ENCODE results near the gene ABCA13.

Gene ABCA13

DNA sequence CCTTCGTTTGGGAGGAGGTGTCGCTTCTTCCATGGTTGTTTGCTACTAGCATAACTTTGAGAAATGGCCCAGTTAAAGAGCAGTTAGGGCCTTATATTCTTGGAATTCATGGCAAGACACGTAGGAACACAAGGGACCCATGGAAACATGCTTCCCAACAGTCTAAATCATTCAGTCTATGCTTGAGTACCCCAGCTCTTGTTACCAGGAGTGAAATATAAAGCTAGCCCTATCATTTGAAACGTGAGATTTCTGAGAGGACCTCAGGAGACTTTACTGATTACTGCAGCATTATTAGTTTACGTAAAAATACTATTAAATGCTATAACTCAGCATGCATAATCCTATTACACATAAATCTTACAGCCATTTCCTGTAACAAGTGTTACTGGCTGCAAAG, 424.5 kb downstream of the ABCA13 start:
- TF ChIP-seq, protein P1, sequence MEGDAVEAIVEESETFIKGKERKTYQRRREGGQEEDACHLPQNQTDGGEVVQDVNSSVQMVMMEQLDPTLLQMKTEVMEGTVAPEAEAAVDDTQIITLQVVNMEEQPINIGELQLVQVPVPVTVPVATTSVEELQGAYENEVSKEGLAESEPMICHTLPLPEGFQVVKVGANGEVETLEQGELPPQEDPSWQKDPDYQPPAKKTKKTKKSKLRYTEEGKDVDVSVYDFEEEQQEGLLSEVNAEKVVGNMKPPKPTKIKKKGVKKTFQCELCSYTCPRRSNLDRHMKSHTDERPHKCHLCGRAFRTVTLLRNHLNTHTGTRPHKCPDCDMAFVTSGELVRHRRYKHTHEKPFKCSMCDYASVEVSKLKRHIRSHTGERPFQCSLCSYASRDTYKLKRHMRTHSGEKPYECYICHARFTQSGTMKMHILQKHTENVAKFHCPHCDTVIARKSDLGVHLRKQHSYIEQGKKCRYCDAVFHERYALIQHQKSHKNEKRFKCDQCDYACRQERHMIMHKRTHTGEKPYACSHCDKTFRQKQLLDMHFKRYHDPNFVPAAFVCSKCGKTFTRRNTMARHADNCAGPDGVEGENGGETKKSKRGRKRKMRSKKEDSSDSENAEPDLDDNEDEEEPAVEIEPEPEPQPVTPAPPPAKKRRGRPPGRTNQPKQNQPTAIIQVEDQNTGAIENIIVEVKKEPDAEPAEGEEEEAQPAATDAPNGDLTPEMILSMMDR (IDR thresholded peaks at IDR 0.05; ENCODE audit: extremely low read depth, insufficient read depth, missing control alignments) = no peak
- no peak for DNase-seq (ENCODE audit: low spot score)
- in situ Hi-C loops (cut with MboI; ENCODE audit: low pct_unique_long_range_greater_than_20kb, low sequenced_read_pairs, unreplicated experiment) = no loop called here

DNA sequence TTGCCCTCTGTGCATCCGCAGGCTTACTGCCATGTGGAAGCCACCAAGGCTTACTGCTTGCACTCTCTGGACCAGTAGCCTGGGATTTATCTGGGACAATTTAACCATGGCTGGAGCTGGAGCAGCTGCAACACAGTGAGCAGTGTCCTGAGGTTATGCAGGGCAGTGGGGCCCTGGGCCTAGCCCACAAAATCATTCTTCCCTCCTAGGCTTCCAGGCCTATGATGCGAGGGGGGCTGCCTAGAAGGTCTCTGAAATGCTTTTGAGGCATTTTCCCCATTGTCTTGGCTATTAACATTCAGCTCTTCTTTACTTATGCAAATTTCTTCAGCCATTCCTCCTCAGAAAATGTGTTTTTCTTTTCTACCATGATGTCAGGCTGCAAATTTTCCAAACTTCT, 439.4 kb downstream of the ABCA13 start:
- in situ Hi-C loops (cut with MboI; ENCODE audit: low pct_unique_long_range_greater_than_20kb, low sequenced_read_pairs, unreplicated experiment) = no loop called here
- DNase-seq (ENCODE audit: low spot score) = no peak
- TF ChIP-seq, protein P1 (IDR thresholded peaks at IDR 0.05; ENCODE audit: extremely low read depth, insufficient read depth, missing control alignments) = no peak

DNA sequence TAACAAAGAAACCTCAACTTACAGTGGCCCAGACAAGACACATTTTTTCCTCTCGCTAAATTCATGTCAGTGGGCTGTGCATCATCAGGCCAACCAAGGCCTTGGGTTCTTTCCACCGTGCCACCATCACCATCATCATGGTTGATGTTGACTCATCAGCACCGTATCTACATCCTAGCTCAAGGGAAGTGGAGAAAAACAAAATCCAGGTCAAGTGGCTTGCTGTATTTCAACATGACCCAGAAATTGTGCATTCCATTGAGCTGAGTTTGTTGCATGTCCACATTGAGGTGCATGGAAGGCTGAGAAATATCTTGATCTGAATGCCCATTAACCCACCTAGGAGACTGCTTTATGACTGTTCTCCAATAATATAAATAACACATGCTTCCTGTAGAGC, 440.7 kb downstream of the ABCA13 start:
- TF ChIP-seq, protein P1 (IDR thresholded peaks at IDR 0.05; ENCODE audit: extremely low read depth, insufficient read depth, missing control alignments) = no peak
- no peak for DNase-seq (ENCODE audit: low spot score)
- in situ Hi-C loops (cut with MboI; ENCODE audit: low pct_unique_long_range_greater_than_20kb, low sequenced_read_pairs, unreplicated experiment) = no loop called here

DNA sequence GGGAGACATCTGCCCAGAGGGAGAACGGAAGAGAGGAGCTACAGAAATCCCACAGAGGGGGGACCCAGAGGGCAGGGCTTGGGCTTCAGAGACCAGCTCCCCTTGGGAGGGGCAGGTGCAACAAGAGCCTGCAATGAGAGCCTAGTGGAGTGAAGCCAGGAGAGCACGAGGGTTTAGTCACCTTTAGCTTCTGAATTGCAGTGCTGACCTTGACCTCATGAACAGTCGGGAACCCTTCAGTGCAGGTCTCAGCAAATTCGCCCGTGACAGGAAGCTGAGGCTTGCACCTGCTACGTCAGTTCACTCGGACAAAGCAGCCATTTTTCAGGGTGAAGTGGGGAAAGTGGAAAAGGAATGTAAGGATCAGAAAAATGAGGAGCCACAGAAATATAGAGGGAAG, 446.2 kb downstream of the ABCA13 start:
- in situ Hi-C loops (cut with MboI; ENCODE audit: low pct_unique_long_range_greater_than_20kb, low sequenced_read_pairs, unreplicated experiment) = no loop called here
- TF ChIP-seq, protein P1 (IDR thresholded peaks at IDR 0.05; ENCODE audit: extremely low read depth, insufficient read depth, missing control alignments) = no peak

DNA sequence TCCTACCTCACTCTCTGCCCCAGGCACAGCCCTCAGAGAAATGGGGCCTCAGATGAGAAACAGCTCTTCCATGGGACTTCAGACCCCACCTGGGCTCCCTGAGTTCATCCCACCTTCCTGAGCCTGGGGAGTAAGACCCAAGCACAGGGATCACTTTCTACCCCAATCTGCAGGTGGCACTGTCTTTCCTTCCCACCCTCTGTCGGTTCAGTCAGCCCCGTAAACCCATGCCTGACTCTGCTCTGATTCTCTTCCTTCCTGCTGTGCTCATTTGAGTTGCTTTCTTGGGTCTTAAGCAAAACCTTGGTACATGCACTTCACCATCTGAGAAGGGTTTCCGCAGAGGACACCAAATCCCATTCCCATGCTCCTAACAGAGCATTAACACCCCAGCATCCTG, 446.7 kb downstream of the ABCA13 start:
- no peak for DNase-seq (ENCODE audit: low spot score)
- in situ Hi-C loops (cut with MboI; ENCODE audit: low pct_unique_long_range_greater_than_20kb, low sequenced_read_pairs, unreplicated experiment) = no loop called here
- TF ChIP-seq, protein P1 (IDR thresholded peaks at IDR 0.05; ENCODE audit: extremely low read depth, insufficient read depth, missing control alignments) = no peak

More for the DNA sequence above, 446.2 kb downstream of the ABCA13 start:
- DNase-seq (ENCODE audit: low spot score) = no peak

DNA sequence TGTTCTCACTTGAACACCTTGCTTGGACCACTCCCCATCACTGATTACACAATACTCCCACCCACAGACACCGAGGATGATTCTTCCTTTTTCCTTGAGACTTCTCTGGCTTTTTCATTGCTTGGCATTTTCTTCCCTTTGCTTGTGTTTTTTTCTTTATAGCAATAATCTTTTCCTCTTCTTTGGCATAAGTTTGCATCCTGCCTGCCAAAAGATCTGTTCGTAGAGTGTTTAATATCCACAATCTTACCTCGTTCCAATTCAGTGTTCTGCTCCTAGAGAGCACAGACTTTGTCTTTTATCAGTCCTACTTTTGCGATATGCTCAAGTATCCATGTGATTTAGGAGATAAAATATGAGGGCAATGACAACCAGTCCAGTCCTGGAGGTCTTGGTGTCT, 449.8 kb downstream of the ABCA13 start:
- in situ Hi-C loops (cut with MboI; ENCODE audit: low pct_unique_long_range_greater_than_20kb, low sequenced_read_pairs, unreplicated experiment) = no loop called here
- no peak for DNase-seq (ENCODE audit: low spot score)
- TF ChIP-seq, protein P1 (IDR thresholded peaks at IDR 0.05; ENCODE audit: extremely low read depth, insufficient read depth, missing control alignments) = no peak

DNA sequence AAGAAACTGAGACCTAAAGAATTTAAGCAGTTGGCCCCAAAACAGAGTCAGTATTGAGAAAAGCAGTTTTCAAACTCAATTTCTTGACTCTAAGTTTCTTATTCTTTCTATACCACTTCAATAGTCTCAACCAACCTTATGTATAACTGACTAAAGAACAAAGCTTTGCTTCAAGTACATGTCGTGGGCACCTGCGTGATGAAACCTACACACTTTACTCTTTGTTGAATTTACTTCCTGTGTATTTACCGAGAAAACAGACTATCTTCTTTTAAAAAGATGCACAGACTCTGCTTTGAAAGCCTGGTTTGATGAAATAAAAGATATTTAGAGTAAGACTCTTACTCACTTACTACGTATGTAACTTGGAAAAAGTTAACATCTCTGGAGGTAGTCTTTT, 455.9 kb downstream of the ABCA13 start:
- DNase-seq (ENCODE audit: low spot score) = no peak
- in situ Hi-C loops (cut with MboI; ENCODE audit: low pct_unique_long_range_greater_than_20kb, low sequenced_read_pairs, unreplicated experiment) = no loop called here

More for the DNA sequence above, 455.9 kb downstream of the ABCA13 start:
- TF ChIP-seq, protein P1 (IDR thresholded peaks at IDR 0.05; ENCODE audit: extremely low read depth, insufficient read depth, missing control alignments) = no peak

Measured in GM13977 (cell line).